ENCODE data around the gene ZNF518A. TPM values are rescaled to one million over a fixed set of nuclear protein-coding genes. Genes with fewer than 3 reads are reported as not detected.

The ZNF518A gene
- total and polyA plus RNA-seq, 10 of the 15 experiments (the other 5 are each of a cell fraction or from before 2014, with no cell fraction given) = 3.7 to 24.4 (median 15.4) TPM

- no peak overlapping the region for H3K4me2 ChIP-seq (ENCODE audit: control insufficient read depth, insufficient read depth)
- no peaks in the 10 kb centered on the region for H4K20me1 ChIP-seq (ENCODE audit: control insufficient read depth, insufficient read depth)
- BruUV-seq (replicated peaks) = no TSS peak
- whole genome bisulfite sequencing (ENCODE audit: insufficient coverage, insufficient replicate concordance, low lambda C conversion rate, missing lambda C conversion rate) = 46% methylated on average over 1 of the region's 1 CpG
- no peaks in the 10 kb centered on the region for H3K27me3 ChIP-seq (replicated peaks in 1 of 2; ENCODE audit: control insufficient read depth in 2 of 2, insufficient read depth in 2 of 2, low read length in 1 of 2)
- H3K79me2 ChIP-seq (ENCODE audit: control insufficient read depth, insufficient read depth, low read length) = no peaks in the 10 kb centered on the region
- RAD21 ChIA-PET (ENCODE audit: unreplicated experiment) = no interaction called here
- H3K4me1 ChIP-seq (ENCODE audit: control insufficient read depth, insufficient read depth, low read length) = no peaks in the 10 kb centered on the region
- intact Hi-C loops (cut with micrococcal nuclease; ENCODE audit: unreplicated experiment) (no loop called here), in situ Hi-C loops (cut with MboI) (no loop called here)
- H3K9ac ChIP-seq (ENCODE audit: control insufficient read depth, insufficient read depth, low read length) = no peak overlapping the region
- no peaks in the 10 kb centered on the region for H3K36me3 ChIP-seq (ENCODE audit: control insufficient read depth in 2 of 2, insufficient read depth in 2 of 2, low read length in 1 of 2)
- no peak overlapping the region for H3K27ac ChIP-seq (ENCODE audit: control insufficient read depth, insufficient read depth)
- DNase-seq (ENCODE audit: low read depth, low spot score) (no peak), FAIRE-seq (no peak), ATAC-seq (no peak)
- POLR2A ChIA-PET = interaction anchor here (0.6 kb wide), 1 partner anchor 30 kb away, joined by 3 read pairs; no protein-coding TSS in a partner anchor
- no peak overlapping the region for H3K4me3 ChIP-seq
- SMC1A ChIA-PET (ENCODE audit: uncharacterized antibody, unreplicated experiment) = interaction anchor here (1.0 to 1.9 kb wide), 2 partner anchors 15 to 124 kb away, joined by 4 read pairs; no protein-coding TSS in a partner anchor
- H3K9me3 ChIP-seq (replicated peaks; ENCODE audit: control insufficient read depth, insufficient read depth, low read length) = no peaks in the 10 kb centered on the region; the same call in 2 of the 3 replicates
- CTCF ChIA-PET = interaction anchor here (0.6 to 1.5 kb wide), 2 partner anchors 10 to 86 kb away, joined by 3 to 5 read pairs; no protein-coding TSS in a partner anchor
- TF ChIP-seq, protein P1, sequence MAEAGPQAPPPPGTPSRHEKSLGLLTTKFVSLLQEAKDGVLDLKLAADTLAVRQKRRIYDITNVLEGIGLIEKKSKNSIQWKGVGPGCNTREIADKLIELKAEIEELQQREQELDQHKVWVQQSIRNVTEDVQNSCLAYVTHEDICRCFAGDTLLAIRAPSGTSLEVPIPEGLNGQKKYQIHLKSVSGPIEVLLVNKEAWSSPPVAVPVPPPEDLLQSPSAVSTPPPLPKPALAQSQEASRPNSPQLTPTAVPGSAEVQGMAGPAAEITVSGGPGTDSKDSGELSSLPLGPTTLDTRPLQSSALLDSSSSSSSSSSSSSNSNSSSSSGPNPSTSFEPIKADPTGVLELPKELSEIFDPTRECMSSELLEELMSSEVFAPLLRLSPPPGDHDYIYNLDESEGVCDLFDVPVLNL (IDR thresholded peaks at IDR 0.05; ENCODE audit: low read depth, low read length) = no peak
- TF ChIP-seq, protein P2, sequence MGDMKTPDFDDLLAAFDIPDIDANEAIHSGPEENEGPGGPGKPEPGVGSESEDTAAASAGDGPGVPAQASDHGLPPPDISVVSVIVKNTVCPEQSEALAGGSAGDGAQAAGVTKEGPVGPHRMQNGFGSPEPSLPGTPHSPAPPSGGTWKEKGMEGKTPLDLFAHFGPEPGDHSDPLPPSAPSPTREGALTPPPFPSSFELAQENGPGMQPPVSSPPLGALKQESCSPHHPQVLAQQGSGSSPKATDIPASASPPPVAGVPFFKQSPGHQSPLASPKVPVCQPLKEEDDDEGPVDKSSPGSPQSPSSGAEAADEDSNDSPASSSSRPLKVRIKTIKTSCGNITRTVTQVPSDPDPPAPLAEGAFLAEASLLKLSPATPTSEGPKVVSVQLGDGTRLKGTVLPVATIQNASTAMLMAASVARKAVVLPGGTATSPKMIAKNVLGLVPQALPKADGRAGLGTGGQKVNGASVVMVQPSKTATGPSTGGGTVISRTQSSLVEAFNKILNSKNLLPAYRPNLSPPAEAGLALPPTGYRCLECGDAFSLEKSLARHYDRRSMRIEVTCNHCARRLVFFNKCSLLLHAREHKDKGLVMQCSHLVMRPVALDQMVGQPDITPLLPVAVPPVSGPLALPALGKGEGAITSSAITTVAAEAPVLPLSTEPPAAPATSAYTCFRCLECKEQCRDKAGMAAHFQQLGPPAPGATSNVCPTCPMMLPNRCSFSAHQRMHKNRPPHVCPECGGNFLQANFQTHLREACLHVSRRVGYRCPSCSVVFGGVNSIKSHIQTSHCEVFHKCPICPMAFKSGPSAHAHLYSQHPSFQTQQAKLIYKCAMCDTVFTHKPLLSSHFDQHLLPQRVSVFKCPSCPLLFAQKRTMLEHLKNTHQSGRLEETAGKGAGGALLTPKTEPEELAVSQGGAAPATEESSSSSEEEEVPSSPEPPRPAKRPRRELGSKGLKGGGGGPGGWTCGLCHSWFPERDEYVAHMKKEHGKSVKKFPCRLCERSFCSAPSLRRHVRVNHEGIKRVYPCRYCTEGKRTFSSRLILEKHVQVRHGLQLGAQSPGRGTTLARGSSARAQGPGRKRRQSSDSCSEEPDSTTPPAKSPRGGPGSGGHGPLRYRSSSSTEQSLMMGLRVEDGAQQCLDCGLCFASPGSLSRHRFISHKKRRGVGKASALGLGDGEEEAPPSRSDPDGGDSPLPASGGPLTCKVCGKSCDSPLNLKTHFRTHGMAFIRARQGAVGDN (IDR thresholded peaks at IDR 0.05) = no peak
- no peak for TF ChIP-seq ESRRA (IDR thresholded peaks at IDR 0.05; ENCODE audit: low read length)
- no peak for TF ChIP-seq BRCA1 (IDR thresholded peaks at IDR 0.05; ENCODE audit: low read depth, low read length)
- no peak for TF ChIP-seq FOXM1 (IDR thresholded peaks at IDR 0.05; ENCODE audit: low read depth, low read length)
- no peak for TF ChIP-seq JUNB (IDR thresholded peaks at IDR 0.05)
- TF ChIP-seq, protein P3, sequence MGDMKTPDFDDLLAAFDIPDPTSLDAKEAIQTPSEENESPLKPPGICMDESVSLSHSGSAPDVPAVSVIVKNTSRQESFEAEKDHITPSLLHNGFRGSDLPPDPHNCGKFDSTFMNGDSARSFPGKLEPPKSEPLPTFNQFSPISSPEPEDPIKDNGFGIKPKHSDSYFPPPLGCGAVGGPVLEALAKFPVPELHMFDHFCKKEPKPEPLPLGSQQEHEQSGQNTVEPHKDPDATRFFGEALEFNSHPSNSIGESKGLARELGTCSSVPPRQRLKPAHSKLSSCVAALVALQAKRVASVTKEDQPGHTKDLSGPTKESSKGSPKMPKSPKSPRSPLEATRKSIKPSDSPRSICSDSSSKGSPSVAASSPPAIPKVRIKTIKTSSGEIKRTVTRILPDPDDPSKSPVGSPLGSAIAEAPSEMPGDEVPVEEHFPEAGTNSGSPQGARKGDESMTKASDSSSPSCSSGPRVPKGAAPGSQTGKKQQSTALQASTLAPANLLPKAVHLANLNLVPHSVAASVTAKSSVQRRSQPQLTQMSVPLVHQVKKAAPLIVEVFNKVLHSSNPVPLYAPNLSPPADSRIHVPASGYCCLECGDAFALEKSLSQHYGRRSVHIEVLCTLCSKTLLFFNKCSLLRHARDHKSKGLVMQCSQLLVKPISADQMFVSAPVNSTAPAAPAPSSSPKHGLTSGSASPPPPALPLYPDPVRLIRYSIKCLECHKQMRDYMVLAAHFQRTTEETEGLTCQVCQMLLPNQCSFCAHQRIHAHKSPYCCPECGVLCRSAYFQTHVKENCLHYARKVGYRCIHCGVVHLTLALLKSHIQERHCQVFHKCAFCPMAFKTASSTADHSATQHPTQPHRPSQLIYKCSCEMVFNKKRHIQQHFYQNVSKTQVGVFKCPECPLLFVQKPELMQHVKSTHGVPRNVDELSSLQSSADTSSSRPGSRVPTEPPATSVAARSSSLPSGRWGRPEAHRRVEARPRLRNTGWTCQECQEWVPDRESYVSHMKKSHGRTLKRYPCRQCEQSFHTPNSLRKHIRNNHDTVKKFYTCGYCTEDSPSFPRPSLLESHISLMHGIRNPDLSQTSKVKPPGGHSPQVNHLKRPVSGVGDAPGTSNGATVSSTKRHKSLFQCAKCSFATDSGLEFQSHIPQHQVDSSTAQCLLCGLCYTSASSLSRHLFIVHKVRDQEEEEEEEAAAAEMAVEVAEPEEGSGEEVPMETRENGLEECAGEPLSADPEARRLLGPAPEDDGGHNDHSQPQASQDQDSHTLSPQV (IDR thresholded peaks at IDR 0.05) = no peak
- no peak for TF ChIP-seq YY1 (IDR thresholded peaks at IDR 0.05; ENCODE audit: low read depth, low read length)
- TF ChIP-seq IKZF2 (IDR thresholded peaks at IDR 0.05) = no peak
- TF ChIP-seq EGR1 (IDR thresholded peaks at IDR 0.05; ENCODE audit: borderline replicate concordance in 1 of 2, low read depth in 2 of 2, low read length in 2 of 2) = no peak
- no peak for TF ChIP-seq ETV6 (conservative IDR thresholded peaks at IDR 0.05 in 1 of 2, IDR thresholded peaks at IDR 0.05 in 1 of 2; ENCODE audit: borderline replicate concordance in 1 of 2, low read depth in 1 of 2)
- no peak for TF ChIP-seq SPI1 (IDR thresholded peaks at IDR 0.05; ENCODE audit: borderline replicate concordance, insufficient read depth, low read depth, low read length)
- no peak for TF ChIP-seq TCF7 (IDR thresholded peaks at IDR 0.05; ENCODE audit: borderline replicate concordance)
- TF ChIP-seq RAD21 (IDR thresholded peaks at IDR 0.05; ENCODE audit: insufficient read depth, low read depth, low read length) = no peak
- no peak overlapping the region for H2AFZ ChIP-seq (ENCODE audit: control insufficient read depth, low read depth, low read length)
These were observed 38.4 kb downstream of the ZNF518A start for GRCh38 chr10:96168546-96168945.

Measured in GM12878 (cell line).